ENCODE results near the gene NDUFA8. TPM values are rescaled to one million over a fixed set of nuclear protein-coding genes. Genes with fewer than 3 reads are reported as not detected.

The NDUFA8 gene
- total RNA-seq, 1 experiment from 2014 or later: 38.8 TPM

DNA sequence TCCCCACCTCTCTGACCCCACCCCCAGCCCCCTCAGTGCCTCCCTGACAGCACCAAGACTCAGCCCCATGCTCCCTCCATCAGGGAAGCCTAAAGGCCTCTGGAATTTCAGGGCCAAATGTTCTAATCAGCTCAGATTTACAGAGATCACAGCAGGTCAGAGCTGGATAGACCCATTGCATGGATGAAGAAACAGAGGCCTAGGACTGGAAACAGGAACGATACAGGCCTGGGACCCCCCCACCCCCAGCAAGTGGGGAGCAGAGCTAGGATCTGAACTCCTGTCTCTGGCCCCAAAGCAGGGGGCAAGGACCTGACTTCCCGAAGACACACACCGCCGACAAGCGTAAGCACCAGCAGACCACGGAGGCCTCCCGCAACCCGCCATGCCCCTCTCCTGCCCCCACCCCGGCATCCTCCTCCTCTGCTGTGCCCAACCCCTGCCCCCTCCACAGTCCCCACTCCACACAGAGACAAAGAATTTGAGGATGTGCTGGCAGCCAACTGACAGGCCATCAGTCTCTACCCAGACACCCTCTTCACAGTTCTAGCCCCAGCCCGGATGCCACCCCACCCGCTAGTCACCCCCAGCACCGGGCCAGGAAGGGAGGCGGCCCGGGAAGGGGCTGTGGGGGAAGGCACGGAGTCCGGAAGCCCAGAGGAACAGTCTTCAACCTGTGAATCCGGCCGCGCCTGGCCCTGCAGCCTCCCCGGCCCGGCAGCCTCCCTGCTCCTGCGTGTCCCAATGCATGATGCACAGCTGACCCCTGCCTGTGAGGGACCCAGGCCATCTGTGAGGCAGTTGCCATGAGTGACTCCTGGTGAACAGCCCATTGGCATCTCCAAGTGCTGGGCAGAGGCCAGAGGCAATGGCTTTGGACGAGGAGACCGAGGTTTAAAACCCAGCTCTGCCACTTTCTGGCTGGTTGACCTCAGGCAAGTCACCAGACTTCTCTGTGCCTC, 31.3 kb downstream of the NDUFA8 start:
- TF ChIP-seq, protein P1, sequence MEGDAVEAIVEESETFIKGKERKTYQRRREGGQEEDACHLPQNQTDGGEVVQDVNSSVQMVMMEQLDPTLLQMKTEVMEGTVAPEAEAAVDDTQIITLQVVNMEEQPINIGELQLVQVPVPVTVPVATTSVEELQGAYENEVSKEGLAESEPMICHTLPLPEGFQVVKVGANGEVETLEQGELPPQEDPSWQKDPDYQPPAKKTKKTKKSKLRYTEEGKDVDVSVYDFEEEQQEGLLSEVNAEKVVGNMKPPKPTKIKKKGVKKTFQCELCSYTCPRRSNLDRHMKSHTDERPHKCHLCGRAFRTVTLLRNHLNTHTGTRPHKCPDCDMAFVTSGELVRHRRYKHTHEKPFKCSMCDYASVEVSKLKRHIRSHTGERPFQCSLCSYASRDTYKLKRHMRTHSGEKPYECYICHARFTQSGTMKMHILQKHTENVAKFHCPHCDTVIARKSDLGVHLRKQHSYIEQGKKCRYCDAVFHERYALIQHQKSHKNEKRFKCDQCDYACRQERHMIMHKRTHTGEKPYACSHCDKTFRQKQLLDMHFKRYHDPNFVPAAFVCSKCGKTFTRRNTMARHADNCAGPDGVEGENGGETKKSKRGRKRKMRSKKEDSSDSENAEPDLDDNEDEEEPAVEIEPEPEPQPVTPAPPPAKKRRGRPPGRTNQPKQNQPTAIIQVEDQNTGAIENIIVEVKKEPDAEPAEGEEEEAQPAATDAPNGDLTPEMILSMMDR (IDR thresholded peaks at IDR 0.05; ENCODE audit: unreplicated experiment): no peak
- no peak overlapping the region for H3K4me3 Mint-ChIP-seq (ENCODE audit: low read depth, unreplicated experiment)
- BruUV-seq (replicated peaks): no TSS peak
- intact Hi-C loops (cut with micrococcal nuclease; ENCODE audit: unreplicated experiment): no loop called here
- CTCF ChIA-PET: interaction anchor here (0.5 to 1.5 kb wide), 2 partner anchors 198 to 222 kb away, joined by 3 to 5 read pairs; no protein-coding TSS in a partner anchor
- peaks cover 16% of the 10 kb centered on the region for H3K4me1 Mint-ChIP-seq (ENCODE audit: low read depth, unreplicated experiment)
- DNase-seq: no peak
- no peaks in the 10 kb centered on the region for H3K9me3 Mint-ChIP-seq (ENCODE audit: low read depth, unreplicated experiment)
- H3K27me3 Mint-ChIP-seq (ENCODE audit: unreplicated experiment): peaks cover 55% of the 10 kb centered on the region
- no peaks in the 10 kb centered on the region for H3K36me3 Mint-ChIP-seq (ENCODE audit: insufficient read depth, unreplicated experiment)
- no peak overlapping the region for H3K27ac Mint-ChIP-seq (ENCODE audit: unreplicated experiment)

DNA sequence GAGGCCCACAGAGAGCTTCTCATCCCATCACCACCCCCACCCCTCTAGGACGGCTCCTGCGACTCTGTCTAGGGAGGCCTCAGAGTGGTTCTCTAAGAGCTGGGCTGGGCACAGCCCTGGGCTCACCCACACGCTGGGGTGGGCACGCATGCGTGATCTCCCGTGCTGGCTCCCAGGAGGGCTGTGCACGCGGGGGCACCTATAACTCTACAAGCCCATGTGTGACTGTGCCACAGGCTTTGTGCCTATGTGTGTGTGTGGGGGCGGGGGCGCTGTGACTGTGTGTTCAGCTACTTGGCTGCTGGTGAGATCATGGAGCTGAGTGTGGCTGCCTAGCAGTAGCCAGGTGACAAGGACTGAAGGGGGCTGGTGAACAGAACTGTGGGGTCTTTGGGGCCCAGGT, 32.2 kb downstream of the NDUFA8 start:
- CTCF ChIA-PET: interaction anchor here (1.5 kb wide), 1 partner anchor 223 kb away, joined by 5 read pairs; no protein-coding TSS in a partner anchor
- no peak overlapping the region for H3K4me3 Mint-ChIP-seq (ENCODE audit: low read depth, unreplicated experiment)
- no peaks in the 10 kb centered on the region for H3K9me3 Mint-ChIP-seq (ENCODE audit: low read depth, unreplicated experiment)
- no peak overlapping the region for H3K27ac Mint-ChIP-seq (ENCODE audit: unreplicated experiment)
- peaks cover 16% of the 10 kb centered on the region for H3K4me1 Mint-ChIP-seq (ENCODE audit: low read depth, unreplicated experiment)
- no peak for DNase-seq
- no TSS peak for BruUV-seq (replicated peaks)
- peaks cover 57% of the 10 kb centered on the region for H3K27me3 Mint-ChIP-seq (ENCODE audit: unreplicated experiment)
- TF ChIP-seq, protein P1 (IDR thresholded peaks at IDR 0.05; ENCODE audit: unreplicated experiment): no peak
- intact Hi-C loops (cut with micrococcal nuclease; ENCODE audit: unreplicated experiment): no loop called here
- H3K36me3 Mint-ChIP-seq (ENCODE audit: insufficient read depth, unreplicated experiment): no peaks in the 10 kb centered on the region

DNA sequence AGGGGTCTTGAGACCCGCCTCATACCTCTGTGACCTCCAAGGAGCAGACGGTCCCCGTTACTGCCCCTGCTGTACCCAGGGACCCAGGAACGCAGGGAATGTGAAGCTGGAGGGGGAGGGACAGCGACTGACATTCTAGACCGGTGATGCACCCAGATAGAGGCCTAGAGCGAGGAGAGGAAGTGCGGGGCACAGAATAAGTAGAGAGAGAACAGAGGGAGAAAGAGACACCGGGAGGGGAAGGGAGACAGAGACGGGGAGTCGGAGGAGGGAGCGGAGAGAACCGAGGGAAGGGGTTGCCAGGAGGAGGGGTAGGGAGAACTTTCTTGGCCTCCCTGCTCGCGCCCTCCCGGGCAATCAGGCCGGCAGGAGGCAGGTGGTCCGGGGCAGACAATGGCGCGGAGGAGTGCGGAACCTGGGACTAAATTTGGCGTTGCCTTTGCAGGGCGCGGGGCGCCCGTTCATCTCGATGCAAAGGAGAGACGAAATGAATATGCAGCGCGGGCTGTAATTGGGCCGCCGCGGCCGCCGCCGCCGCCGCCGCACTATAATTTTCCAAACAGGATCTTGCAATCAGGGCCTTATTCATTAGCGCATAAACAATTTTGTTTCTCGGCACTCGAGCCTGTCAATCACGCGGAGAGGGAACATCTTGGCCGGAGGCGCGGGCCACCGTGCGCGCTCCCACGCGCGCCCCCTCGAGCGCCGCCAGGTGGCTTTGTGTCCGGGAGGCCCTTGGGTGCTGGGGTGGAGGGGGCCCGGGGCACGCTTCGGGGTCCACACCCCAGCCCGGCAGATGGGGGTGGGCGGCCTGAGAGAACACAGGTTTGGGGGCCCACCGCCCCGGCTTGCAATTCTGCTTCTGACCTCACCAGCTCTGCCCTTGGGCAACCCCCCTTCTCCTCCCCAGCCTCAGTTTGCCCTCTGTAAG, 33.0 kb downstream of the NDUFA8 start:
- intact Hi-C loops (cut with micrococcal nuclease; ENCODE audit: unreplicated experiment): no loop called here
- BruUV-seq (replicated peaks): no TSS peak
- H3K36me3 Mint-ChIP-seq (ENCODE audit: insufficient read depth, unreplicated experiment): no peaks in the 10 kb centered on the region

More for the DNA sequence above, 33.0 kb downstream of the NDUFA8 start:
- Mint-ChIP-seq H3K4me3 (ENCODE audit: low read depth, unreplicated experiment) (no peak overlapping the region), H3K27me3 (ENCODE audit: unreplicated experiment) (peaks cover 54% of the 10 kb centered on the region), H3K27ac (ENCODE audit: unreplicated experiment) (no peak overlapping the region), H3K9me3 (ENCODE audit: low read depth, unreplicated experiment) (no peaks in the 10 kb centered on the region), H3K4me1 (ENCODE audit: low read depth, unreplicated experiment) (peaks cover 16% of the 10 kb centered on the region)
- CTCF ChIA-PET: interaction anchor here (0.7 to 6.0 kb wide), 6 partner anchors 28 to 571 kb away, joined by 3 to 44 read pairs (median 4); partner anchors contain the start of genes MRRF and RBM18
- no peak for DNase-seq
- TF ChIP-seq, protein P1 (IDR thresholded peaks at IDR 0.05; ENCODE audit: unreplicated experiment): no peak

Data from Calu3 (cell line).